ENCODE data around the gene TMC1. TPM values are rescaled to one million over a fixed set of nuclear protein-coding genes. Genes with fewer than 3 reads are reported as not detected.

The TMC1 gene
- total and polyA plus RNA-seq, 7 donors, result 0.05 to 2.6 (median 0.21) TPM; not detected in 3

DNA sequence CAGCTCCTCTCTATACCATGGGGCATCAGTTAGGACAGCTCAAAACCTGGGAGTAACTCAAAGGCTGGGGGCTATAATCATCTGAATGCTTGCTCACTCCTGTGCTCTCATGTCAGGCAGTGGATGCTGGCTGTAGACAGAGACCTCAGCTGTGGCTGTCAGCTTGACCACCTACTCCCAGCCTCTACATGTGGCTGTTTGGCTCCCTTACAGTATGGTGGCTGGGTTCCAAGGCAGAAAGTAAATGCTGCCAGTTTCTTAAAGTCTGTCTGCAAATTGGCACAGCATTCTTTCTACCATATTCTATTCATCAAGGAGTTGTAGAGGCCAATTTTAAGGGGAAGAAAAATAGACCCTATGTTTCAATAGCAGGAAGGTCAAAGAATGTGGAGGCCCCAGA lies 66.9 kb downstream of the TMC1 start:
- Histone ChIP-seq H3K27me3 (ENCODE audit: insufficient read depth in 3 of 3, low read length in 2 of 3) (no peaks in the 10 kb centered on the region), H3K9me3 (no peaks in the 10 kb centered on the region), H3K4me1 (peaks cover 22% of the 10 kb centered on the region), H3K27ac (no peak overlapping the region), H3K36me3 (ENCODE audit: insufficient read depth in 1 of 2, low read depth in 1 of 2) (no peaks in the 10 kb centered on the region), H3K4me3 (no peak overlapping the region)
- intact Hi-C loops (cut with DNase I), result no loop called here
- ATAC-seq (no peak), DNase-seq (no peak)
- TF ChIP-seq, protein P1, sequence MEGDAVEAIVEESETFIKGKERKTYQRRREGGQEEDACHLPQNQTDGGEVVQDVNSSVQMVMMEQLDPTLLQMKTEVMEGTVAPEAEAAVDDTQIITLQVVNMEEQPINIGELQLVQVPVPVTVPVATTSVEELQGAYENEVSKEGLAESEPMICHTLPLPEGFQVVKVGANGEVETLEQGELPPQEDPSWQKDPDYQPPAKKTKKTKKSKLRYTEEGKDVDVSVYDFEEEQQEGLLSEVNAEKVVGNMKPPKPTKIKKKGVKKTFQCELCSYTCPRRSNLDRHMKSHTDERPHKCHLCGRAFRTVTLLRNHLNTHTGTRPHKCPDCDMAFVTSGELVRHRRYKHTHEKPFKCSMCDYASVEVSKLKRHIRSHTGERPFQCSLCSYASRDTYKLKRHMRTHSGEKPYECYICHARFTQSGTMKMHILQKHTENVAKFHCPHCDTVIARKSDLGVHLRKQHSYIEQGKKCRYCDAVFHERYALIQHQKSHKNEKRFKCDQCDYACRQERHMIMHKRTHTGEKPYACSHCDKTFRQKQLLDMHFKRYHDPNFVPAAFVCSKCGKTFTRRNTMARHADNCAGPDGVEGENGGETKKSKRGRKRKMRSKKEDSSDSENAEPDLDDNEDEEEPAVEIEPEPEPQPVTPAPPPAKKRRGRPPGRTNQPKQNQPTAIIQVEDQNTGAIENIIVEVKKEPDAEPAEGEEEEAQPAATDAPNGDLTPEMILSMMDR (IDR thresholded peaks at IDR 0.05), result no peak

DNA sequence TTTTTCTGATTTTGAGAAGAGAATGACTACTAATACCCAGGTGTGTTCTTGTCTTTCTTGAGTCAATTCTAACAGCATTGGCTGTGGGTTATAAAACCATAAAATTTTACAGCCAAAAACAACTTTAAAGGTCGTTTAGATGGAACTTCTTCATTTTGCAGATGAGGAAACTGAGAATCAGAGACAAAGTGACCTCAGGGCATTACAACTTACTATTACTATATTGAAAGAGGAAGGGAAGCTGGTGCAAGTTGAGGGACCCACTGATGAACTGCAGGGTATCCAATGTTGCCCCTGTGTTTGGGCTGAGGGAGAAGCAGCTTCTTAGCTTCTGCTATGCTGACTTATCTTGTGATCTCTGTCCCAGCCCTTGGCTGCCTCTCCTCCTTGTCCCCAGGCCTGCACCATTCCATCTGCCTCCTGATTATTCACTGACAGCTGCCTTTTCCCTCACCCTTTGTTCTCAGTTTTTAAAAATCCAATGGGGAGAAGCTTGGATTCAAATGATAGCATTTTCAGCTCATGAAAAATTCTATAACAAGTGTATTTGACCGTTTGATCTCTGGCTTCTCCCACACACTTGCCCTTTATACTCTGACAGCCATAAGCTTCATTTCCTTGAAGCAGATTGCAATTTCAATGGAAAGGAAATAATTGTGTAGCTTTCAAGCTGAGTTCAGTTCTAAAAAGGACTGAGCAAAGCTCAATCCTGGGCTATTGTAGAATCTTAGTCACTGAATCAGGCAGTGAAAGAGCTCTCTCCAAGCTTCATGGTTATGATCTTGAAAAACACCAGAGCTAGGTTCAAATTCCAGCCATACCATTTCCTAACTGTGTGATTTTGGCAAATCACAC lies 68.5 kb downstream of the TMC1 start:
- intact Hi-C loops (cut with DNase I), result loop anchor here (2.0 to 5.0 kb wide), 4 partner anchors 113 to 548 kb away; no protein-coding TSS in a partner anchor
- Histone ChIP-seq H3K27ac (no peak overlapping the region), H3K4me1 (peaks cover 22% of the 10 kb centered on the region), H3K4me3 (no peak overlapping the region), H3K36me3 (ENCODE audit: insufficient read depth in 1 of 2, low read depth in 1 of 2) (no peaks in the 10 kb centered on the region), H3K27me3 (ENCODE audit: insufficient read depth in 3 of 3, low read length in 2 of 3) (no peaks in the 10 kb centered on the region), H3K9me3 (no peaks in the 10 kb centered on the region)
- TF ChIP-seq, protein P1 (IDR thresholded peaks at IDR 0.05), result no peak
- 24 to 39% (median 27%) methylated on average over 2 of the region's 2 CpGs for WGBS, 3 donors
- DNase-seq, result no peak
- ATAC-seq, result no peak

DNA sequence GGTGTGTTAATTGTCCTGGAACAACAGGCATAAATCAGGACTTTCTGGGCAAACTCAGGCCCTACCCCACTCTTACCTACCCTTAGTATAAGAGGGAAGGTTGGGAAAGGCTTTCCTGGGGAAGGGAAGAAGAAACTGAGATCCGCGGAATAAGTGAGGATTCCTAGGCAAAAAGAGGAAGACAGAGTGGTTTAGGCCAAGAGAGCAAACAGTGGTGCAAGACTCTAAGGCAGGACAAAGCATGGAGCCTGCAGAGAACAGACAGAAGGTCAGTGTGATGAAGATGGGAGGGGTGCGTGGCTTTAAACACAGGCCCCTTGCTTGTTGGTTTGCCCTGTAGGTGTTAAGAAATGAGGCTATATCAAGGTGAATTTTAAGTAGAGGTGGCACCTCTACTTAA lies 69.4 kb downstream of the TMC1 start:
- DNase-seq (no peak), ATAC-seq (no peak)
- intact Hi-C loops (cut with DNase I), result loop anchor here (2.0 to 5.0 kb wide), 4 partner anchors 114 to 549 kb away; no protein-coding TSS in a partner anchor
- no peaks in the 10 kb centered on the region for H3K36me3 ChIP-seq (ENCODE audit: insufficient read depth in 1 of 2, low read depth in 1 of 2)
- no peak overlapping the region for H3K4me3 ChIP-seq
- no peak overlapping the region for H3K27ac ChIP-seq
- H3K27me3 ChIP-seq (ENCODE audit: insufficient read depth in 3 of 3, low read length in 2 of 3), result no peaks in the 10 kb centered on the region
- TF ChIP-seq, protein P1 (IDR thresholded peaks at IDR 0.05), result no peak
- H3K9me3 ChIP-seq, result no peaks in the 10 kb centered on the region
- H3K4me1 ChIP-seq, result peaks cover 18% of the 10 kb centered on the region
- WGBS, 3 donors, result 88 to 93% (median 90%) methylated on average over 3 of the region's 3 CpGs

DNA sequence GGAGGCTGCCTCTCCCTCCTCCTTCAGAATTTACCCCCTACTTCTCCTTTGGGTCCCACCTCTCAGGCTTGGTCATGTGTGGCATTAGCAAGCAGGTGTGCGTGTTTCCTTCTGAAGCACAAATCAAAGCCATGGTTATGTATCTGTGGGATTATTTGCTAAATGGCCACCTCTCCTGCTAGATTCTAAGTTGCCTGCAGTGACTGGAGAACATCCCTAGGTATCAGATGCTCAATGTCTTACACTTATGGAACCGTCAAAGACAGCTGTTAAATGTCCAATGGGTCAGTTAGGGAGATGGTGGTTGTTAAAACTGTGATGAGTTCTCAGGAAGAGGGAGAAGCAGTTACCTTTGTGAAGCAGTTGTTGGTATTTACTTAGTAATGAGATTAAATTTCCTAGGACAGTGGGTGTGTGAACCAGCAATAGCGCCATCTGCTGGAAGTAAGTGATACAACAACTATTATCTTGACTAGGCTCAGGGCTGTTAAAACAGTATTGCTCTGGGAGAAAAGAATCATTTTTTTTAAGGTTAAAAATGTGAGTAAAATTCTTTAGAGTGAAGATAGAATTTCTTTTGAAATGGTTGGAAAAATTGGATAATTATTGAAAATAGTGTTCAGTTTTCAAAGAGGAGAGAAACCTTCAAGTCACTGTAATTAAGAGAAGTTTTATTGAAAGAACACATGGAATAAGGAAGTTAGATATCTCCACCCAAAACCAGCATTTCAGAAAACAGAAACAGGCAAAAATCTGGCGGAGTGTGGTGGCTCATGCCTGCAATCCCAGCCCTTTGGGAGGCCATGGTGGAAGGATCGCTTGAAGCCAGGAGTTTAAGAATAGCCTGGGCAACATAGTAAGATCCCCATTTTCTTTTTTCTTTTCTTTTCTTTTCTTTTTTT lies 71.3 kb downstream of the TMC1 start:
- no peaks in the 10 kb centered on the region for H3K36me3 ChIP-seq (ENCODE audit: insufficient read depth in 1 of 2, low read depth in 1 of 2)
- H3K27ac ChIP-seq, result no peak overlapping the region
- peaks cover 5% of the 10 kb centered on the region for H3K4me1 ChIP-seq
- no peaks in the 10 kb centered on the region for H3K9me3 ChIP-seq
- no peak overlapping the region for H3K4me3 ChIP-seq
- intact Hi-C loops (cut with DNase I), result loop anchor here (5.0 kb wide), 3 partner anchors 115 to 550 kb away; no protein-coding TSS in a partner anchor
- TF ChIP-seq, protein P1 (IDR thresholded peaks at IDR 0.05), result peak; percentile 92
- ATAC-seq, result peak; percentile 82 to 96 (median 88)
- H3K27me3 ChIP-seq (ENCODE audit: insufficient read depth in 3 of 3, low read length in 2 of 3), result no peaks in the 10 kb centered on the region
- DNase-seq, result no peak
- 43 to 54% (median 45%) methylated on average over 5 of the region's 5 CpGs for WGBS, 3 donors
